Measurements from ENCODE around the gene FAM124A. TPM values are rescaled to one million over a fixed set of nuclear protein-coding genes. Genes with fewer than 3 reads are reported as not detected.
A peak's percentile ranks its signal among the peaks of the same experiment; 100 is the strongest.

Gene FAM124A
- 10 to 100 TPM in 2 of 10 donors, 1 to 10 TPM in 8; 5.1 to 14.0 (median 8.4) TPM for total RNA-seq
- polyA plus RNA-seq: 1 to 10 TPM; 2.1 to 5.2 TPM
- long read RNA-seq, donor 1, full-length matches to known transcripts: 3 of 9 reads
- long read RNA-seq, donor 1, partial matches to known transcripts: 0 of 9 reads
- long read RNA-seq, donor 1, other reads (novel, unspliced or antisense): 6 of 9 reads
- long read RNA-seq, donor 2, full-length matches to known transcripts: 2 of 4 reads
- long read RNA-seq, donor 2, partial matches to known transcripts: 0 of 4 reads
- long read RNA-seq, donor 2, other reads (novel, unspliced or antisense): 2 of 4 reads
- long read RNA-seq, donor 3, partial matches to known transcripts: 0 of 22 reads
- long read RNA-seq, donor 3, other reads (novel, unspliced or antisense): 22 of 22 reads

DNA sequence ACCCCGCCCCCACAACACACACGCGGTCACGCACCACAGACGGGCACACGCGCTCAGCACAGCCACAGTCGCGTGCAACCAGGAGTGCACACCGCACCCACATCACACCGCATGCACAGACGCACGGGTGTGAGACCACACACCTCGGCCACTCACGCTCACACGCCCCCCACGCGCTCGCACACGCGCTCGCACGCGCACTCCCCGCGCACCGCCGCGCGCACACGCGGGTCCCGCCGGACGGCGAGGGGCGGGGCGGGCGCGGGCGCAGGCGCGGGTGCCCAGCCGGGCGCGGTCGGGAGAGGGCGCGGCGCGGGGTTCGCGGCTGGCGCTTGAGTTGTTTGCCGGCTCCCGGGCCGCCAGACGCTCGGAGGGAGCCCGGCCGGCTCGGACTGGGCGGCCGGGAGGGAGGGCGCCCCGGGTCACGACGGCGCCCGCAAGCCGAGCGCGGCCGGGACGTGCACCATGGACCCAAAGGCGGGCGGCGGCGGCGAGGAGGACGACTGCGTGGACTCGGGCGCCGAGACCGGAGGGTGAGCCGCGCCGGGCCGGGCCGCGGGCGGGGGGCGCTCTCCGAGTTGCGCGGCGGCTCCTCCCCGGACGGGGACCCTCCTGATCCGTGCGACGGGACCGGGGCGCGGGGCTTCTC, at the start of gene FAM124A:
FAM124A (plus strand) TSS at position 362 of the 649 bp plus-strand sequence; CDS start at position 466, 104 bp downstream.
- 0% methylated on average over 34 to 106 of the region's 106 CpGs for WGBS, 2 donors
- peak within 1 kb of the TSS; percentile 68 to 98 (median 83) for H3K4me3 ChIP-seq
- intact Hi-C loops (cut with DNase I): loop anchor here (1.0 to 5.0 kb wide), 7 partner anchors 59 to 70 kb away; no protein-coding TSS in a partner anchor
- peaks cover 0 to 34% (median 18%) of the 10 kb centered on the region in 9 donors for H3K4me1 ChIP-seq
- TF ChIP-seq, protein P1, sequence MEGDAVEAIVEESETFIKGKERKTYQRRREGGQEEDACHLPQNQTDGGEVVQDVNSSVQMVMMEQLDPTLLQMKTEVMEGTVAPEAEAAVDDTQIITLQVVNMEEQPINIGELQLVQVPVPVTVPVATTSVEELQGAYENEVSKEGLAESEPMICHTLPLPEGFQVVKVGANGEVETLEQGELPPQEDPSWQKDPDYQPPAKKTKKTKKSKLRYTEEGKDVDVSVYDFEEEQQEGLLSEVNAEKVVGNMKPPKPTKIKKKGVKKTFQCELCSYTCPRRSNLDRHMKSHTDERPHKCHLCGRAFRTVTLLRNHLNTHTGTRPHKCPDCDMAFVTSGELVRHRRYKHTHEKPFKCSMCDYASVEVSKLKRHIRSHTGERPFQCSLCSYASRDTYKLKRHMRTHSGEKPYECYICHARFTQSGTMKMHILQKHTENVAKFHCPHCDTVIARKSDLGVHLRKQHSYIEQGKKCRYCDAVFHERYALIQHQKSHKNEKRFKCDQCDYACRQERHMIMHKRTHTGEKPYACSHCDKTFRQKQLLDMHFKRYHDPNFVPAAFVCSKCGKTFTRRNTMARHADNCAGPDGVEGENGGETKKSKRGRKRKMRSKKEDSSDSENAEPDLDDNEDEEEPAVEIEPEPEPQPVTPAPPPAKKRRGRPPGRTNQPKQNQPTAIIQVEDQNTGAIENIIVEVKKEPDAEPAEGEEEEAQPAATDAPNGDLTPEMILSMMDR (IDR thresholded peaks at IDR 0.05): peak in 6 of 9 donors; percentile 3 to 55 (median 32)
- H3K27me3 ChIP-seq: peaks cover 0 to 33% (median 0%) of the 10 kb centered on the region in 7 donors
- DNase-seq (peak; percentile 36 to 66), ATAC-seq (peak; percentile 53 to 94 (median 80))
- H3K27ac ChIP-seq: peak within 1 kb of the TSS; percentile 58 to 89 (median 78)
- H3K9me3 ChIP-seq: no peaks in the 10 kb centered on the region
- H3K36me3 ChIP-seq: peaks cover 0 to 20% (median 0%) of the 10 kb centered on the region in 9 donors

GRCh38 chr13:51175021-51175420, 47.2 kb upstream of the FAM124A start:
- intact Hi-C loops (cut with DNase I): no loop called here
- H3K4me1 ChIP-seq: no peaks in the 10 kb centered on the region
- no peak for ATAC-seq
- DNase-seq: no peak
- TF ChIP-seq, protein P1 (IDR thresholded peaks at IDR 0.05): no peak
- H3K4me3 ChIP-seq: no peak overlapping the region
- 87 to 90% methylated on average over 8 of the region's 8 CpGs for WGBS, 2 donors
- peaks cover 0 to 6% (median 0%) of the 10 kb centered on the region in 7 donors for H3K27me3 ChIP-seq
- no peak overlapping the region for H3K27ac ChIP-seq
- H3K36me3 ChIP-seq: no peaks in the 10 kb centered on the region
- no peaks in the 10 kb centered on the region for H3K9me3 ChIP-seq

GRCh38 chr13:51175639-51176038, 46.6 kb upstream of the FAM124A start:
- Histone ChIP-seq H3K4me1 (no peaks in the 10 kb centered on the region), H3K9me3 (no peaks in the 10 kb centered on the region), H3K36me3 (no peaks in the 10 kb centered on the region), H3K4me3 (no peak overlapping the region), H3K27me3 (peaks cover 0 to 12% (median 3%) of the 10 kb centered on the region in 7 donors), H3K27ac (no peak overlapping the region)
- DNase-seq (no peak), ATAC-seq (no peak)
- TF ChIP-seq, protein P1 (IDR thresholded peaks at IDR 0.05): no peak
- intact Hi-C loops (cut with DNase I): no loop called here
- 70 to 81% methylated on average over 1 of the region's 1 CpG for WGBS, 2 donors

GRCh38 chr13:51177188-51177587, 45.0 kb upstream of the FAM124A start:
- no peak for DNase-seq
- Histone ChIP-seq H3K4me3 (no peak overlapping the region), H3K27ac (no peak overlapping the region), H3K27me3 (peaks cover 0 to 21% (median 8%) of the 10 kb centered on the region in 7 donors), H3K4me1 (no peaks in the 10 kb centered on the region), H3K9me3 (no peaks in the 10 kb centered on the region), H3K36me3 (no peaks in the 10 kb centered on the region)
- TF ChIP-seq, protein P1 (IDR thresholded peaks at IDR 0.05): no peak
- 87 to 94% methylated on average over 1 of the region's 1 CpG for WGBS, 2 donors
- no peak for ATAC-seq
- intact Hi-C loops (cut with DNase I): no loop called here

All from heart right ventricle (tissue), 16 donors.